ENCODE results near the gene UNC5A. TPM values are rescaled to one million over a fixed set of nuclear protein-coding genes. Genes with fewer than 3 reads are reported as not detected.

Gene UNC5A
- total RNA-seq, 1 donor from 2014 or later = 0.05 TPM

DNA sequence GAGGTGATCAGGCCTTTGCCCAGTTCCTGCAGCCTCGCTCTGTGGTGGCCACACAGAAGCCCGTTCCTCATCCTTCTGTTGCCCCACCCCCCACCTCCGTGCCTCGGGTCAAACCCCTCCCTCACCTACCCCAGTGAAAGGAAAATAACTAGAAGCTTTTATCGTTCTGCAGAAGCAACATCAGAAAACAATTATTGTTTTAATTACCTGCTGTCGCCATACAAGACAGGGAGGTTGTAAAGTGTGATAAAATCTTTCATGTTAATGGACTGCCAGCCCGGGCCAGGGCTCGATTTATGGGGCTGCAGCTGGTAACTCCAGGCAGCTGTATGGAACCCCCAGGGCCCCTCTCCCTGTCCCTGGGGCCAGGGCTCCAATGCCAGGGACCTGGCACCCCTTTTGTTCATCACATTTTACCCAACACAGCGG lies 20.6 kb downstream of the UNC5A start:
- DNase-seq (no peak), ATAC-seq (ENCODE audit: poor library complexity) (no peak)
- intact Hi-C loops (cut with DNase I) = no loop called here

- intact Hi-C loops (cut with DNase I) = no loop called here
- ATAC-seq (ENCODE audit: poor library complexity) (no peak), DNase-seq (no peak)
These were observed 21.1 kb downstream of the UNC5A start for GRCh38 chr5:176831425-176831824.

DNA sequence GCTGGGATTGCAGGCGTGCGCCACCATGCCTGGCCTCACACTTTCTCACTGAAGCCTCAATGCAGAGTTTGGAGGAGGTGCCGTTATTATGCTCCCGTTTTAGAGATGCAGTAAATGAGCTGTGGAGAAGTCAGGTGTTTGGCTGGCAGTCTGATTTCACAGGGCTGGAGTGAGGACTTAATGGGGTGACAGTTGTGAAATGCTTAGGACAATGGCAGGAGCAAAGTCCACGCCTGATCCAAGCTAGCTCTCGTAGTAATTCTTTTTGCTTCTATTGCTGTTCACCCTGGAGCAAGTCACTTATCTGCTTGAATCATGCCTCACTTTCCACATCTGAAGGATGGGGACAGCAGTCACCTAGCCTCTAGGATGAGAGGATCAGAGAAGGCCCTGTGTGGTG lies 21.8 kb downstream of the UNC5A start:
- ATAC-seq (ENCODE audit: poor library complexity) (no peak), DNase-seq (no peak)
- intact Hi-C loops (cut with DNase I) = no loop called here

GRCh38 chr5:176833286-176833685 lies 22.9 kb downstream of the UNC5A start:
- intact Hi-C loops (cut with DNase I) = no loop called here
- ATAC-seq (ENCODE audit: poor library complexity) (no peak), DNase-seq (no peak)

DNA sequence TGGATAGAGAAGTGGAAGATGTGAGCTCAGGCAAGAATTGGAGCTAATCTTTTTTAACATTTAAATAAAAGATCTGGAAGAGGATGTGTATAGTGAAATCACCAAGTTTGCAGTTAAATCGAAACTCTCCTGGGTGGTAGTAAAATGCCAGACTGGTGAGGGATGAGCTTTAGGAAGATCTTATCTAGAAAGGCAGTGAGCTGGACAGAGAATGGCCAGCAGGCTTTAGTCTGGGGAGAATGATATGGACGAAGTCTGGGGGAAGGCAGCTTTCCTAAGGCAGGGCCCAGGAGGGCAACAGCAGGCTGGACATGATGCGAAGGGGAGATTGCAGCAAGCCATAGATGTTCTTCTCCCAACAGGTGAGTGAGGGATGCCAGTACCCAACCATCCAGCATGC lies 25.6 kb downstream of the UNC5A start:
- intact Hi-C loops (cut with DNase I) = no loop called here
- ATAC-seq (ENCODE audit: poor library complexity) = no peak
- DNase-seq = no peak

- intact Hi-C loops (cut with DNase I) = no loop called here
- ATAC-seq (ENCODE audit: poor library complexity) = no peak
These were observed 26.7 kb downstream of the UNC5A start for GRCh38 chr5:176836811-176837706.

DNA sequence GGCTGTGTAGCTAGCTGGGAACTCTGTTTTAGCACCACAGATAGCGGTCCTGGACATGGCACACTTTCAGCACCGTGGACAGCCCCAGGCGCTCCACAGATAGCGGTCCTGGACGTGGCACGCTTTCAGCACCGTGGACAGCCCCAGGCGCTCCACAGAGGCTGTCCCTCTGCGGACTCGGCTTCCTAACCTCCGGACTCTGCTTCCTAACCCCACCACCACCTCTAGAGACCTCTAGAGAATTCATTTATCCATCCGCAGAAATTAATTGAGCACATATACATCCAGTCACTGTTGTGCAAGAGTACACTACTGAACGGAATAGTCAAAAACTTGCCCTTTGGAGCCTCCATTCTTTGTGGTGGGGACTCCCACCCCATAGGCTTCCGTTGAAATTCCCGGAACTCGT lies 27.4 kb downstream of the UNC5A start:
- intact Hi-C loops (cut with DNase I) = no loop called here
- ATAC-seq (ENCODE audit: poor library complexity) = peak; percentile 96
- peak; percentile 93 for DNase-seq

More at GRCh38 chr5:176836811-176837706, 26.7 kb downstream of the UNC5A start:
- DNase-seq = no peak

GRCh38 chr5:176843673-176844072 lies 33.3 kb downstream of the UNC5A start:
- intact Hi-C loops (cut with DNase I) = no loop called here
- DNase-seq (no peak), ATAC-seq (ENCODE audit: poor library complexity) (no peak)

DNA sequence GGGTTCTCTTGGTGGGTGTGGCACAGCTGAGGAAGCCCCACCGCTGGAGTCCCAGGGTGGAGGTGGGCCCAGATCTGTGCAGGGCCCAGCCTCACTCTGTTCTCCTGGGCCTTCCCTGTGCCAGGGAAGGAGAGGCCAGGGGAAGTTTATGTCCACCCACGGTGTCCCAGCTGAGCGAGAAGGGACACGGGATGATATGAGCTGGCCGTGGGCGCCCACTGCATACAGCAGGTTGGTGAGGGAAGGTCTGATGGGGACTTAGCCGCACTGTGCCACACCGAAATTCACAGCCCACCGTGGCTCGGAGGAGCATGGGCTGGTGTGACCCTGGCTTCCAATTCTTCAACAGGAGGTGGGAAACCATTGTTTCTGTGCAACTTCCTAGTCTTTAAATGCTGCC lies 33.9 kb downstream of the UNC5A start:
- DNase-seq = no peak
- intact Hi-C loops (cut with DNase I) = no loop called here
- no peak for ATAC-seq (ENCODE audit: poor library complexity)

DNA sequence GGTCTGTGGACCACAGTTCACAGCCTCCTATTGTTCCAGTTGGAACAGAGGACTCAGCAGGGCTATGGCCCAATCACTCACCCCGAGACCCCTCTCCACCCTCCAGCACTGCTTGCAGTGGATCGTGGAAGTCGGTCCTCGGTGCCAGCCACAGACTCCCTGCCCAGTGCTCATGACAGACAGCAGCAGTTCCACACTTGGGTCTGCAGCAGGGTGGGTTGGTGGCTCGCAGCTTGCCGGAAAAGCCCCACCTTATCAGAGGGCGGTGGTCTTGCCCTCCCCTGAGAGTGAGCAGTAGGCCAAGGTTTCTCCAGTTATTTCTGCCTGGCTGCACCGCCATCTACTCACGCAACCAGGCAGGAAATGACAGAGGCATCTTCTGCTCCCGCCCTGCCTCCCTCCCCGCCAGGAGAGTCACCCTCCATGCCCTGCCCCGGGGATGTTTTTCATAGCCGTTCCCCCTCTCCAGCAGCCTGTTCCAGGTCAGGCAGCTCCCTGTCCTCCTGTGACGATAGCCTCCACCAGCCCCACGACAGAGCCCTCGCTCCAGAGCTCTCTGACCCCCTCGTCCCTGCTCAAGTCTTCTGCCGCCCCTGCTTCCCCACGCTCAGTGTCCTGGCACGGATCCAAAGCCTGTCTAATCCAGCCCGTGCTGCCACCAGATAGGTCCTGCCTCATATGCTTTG lies 34.5 kb downstream of the UNC5A start:
- DNase-seq = no peak
- ATAC-seq (ENCODE audit: poor library complexity) = no peak
- intact Hi-C loops (cut with DNase I) = no loop called here

DNA sequence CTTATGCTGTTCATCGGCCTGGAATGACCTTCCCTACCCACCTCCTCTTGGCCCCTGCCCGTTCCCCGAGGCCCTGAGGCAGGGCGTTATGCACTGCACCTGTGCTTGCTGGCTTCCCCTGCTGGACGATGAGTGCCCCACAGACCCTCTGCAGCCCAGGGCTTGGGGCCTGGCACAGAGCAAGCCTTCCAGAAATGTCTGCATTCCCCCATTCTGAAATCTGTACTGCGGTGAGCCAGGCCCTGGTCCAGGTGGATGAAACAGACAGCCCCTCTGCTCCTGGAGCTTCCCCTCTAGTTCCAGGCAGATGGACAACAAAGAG lies 35.0 kb downstream of the UNC5A start:
- ATAC-seq (ENCODE audit: poor library complexity) (no peak), DNase-seq (no peak)
- intact Hi-C loops (cut with DNase I) = no loop called here

DNA sequence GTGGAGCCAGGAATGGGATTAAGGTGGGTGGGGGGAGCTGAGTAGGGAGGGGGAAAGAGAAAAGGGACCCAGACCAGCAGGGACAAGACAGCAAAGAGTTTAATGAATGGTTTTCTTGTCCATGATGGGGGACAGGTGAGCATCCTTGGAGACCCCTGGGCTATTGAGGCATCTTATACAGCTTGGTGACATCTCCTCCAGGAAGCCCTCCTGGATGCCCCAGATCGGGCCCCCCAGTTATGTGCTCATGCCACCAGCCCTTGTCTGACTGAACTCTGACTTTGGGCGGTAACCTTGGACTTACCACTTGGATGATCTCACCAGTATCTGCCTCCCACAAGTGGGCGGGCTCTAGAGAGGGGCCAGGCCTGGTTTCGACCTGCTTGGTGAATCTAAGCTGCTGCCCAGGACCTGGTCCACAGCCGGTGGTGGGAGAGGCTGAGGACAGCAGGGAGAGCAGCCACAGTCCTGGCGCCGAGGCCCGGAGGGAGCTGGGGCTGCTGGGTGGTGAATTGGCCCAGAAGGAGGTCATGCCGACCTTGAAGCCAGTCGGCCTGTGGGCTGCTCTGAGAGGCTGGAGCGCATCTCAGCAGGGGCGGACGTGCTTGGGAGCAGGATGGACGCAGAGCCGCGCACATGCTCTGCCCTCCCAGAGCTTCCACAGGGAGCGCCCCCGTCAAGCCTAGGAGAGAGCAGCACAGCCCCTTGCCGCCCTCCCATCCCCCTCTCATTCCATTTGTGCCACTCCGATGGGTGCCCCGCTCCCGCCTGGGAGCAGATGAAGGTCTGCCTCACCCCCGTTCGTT lies 36.2 kb downstream of the UNC5A start:
- DNase-seq (no peak), ATAC-seq (ENCODE audit: poor library complexity) (no peak)
- intact Hi-C loops (cut with DNase I) = no loop called here

GRCh38 chr5:176847148-176847547 lies 36.8 kb downstream of the UNC5A start:
- DNase-seq = no peak
- intact Hi-C loops (cut with DNase I) = no loop called here
- ATAC-seq (ENCODE audit: poor library complexity) = no peak

DNA sequence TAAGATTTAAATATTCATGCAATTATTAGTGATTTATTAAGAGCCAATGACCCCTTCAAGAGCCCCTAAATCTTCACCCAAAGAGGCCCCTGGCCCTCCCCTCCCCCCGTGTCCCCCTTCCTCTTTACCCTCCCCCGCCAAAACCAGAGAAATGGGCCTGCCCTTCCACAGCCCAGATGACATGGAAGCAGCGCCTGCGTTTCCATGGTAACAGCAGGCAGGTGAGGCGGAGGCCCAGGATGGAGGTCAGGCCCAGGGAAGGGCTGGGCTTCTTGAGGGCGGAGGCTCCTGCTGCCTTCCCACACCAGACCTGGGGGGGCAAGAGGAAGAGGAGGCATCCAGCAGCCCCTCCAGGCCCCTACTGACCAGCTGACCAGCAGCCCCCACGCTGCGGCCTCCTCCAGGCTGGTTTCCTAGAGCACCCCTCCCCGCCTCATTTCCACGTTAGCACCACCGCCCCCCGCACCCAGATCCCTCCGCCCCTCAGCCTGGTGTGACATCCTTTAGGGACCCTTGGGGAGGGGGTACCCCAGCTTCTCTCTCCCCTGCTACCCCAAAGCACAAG lies 37.4 kb downstream of the UNC5A start:
- ATAC-seq (ENCODE audit: poor library complexity) = no peak
- DNase-seq = no peak
- intact Hi-C loops (cut with DNase I) = no loop called here

DNA sequence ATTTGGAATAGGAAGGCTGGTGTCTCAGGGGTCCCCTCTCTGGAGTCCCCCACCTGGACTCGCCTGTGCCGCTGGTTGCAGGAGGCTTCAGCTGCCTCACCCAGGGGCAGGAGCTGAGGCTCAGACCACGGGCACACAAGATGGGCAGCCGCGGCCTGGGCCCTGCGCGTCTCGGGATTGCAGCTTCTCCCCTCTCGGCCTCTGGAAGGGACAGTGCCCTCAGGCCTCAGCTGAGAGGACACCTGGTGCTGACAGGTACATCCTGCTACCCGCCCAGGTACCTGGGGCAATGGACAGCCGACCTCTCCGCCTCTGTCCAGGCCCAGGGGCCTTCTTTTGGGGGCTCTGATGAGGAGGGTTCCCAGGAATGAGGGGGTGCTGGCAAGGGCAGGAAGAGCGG lies 38.3 kb downstream of the UNC5A start:
- no peak for ATAC-seq (ENCODE audit: poor library complexity)
- intact Hi-C loops (cut with DNase I) = no loop called here
- no peak for DNase-seq

DNA sequence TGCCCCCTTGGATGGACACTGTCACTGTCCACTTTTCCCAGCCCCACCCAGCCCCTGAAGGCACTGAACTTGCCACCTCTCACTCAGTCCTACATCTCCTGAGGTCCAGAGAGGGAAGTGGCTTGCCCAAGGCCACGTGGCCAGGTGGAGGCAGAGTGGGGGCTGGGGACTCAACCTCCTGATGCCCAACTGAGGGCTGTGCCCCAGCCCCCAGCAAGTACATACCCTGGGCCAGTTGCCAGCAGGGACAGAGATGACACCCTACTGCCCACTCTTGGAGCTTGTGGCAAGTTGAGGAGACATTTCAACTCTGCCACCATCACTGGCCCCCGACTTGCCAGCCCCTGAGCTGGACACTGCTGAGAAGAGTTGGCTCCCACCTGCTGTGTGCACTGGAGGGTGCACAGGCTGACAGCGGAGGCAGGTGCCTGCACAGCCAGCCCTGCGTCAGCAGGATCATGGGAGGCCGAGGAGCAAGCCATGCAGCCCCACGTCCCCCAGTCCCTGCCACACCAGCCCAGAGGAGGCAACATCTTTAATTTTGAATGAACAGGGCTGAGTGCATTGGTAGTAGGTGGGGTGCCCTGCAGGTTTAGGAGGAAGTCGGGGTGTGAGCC lies 39.4 kb downstream of the UNC5A start:
- intact Hi-C loops (cut with DNase I) = no loop called here
- peak; percentile 8 for DNase-seq
- no peak for ATAC-seq (ENCODE audit: poor library complexity)

- DNase-seq (no peak), ATAC-seq (ENCODE audit: poor library complexity) (no peak)
- intact Hi-C loops (cut with DNase I) = no loop called here
These were observed 40.2 kb downstream of the UNC5A start for GRCh38 chr5:176850371-176851245.

DNA sequence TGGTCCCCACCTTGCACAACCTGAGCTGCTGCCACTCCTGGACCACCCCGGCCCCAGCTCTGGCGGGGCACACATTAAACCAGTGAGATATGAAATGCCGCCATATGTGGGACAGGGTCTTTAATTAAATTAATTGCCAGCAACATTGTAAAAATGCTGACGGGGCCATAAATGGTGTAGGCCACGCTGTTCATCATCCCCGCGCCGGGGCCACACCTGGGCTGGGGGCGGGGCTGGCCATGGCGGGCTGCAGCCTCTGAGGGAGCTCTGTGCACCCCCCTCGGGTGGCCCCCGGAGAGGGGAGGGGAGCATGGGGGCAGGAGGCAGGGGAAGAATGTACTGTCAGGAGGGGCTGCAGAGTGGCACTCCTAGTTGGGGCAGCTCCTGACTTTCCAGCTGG lies 41.0 kb downstream of the UNC5A start:
- ATAC-seq (ENCODE audit: poor library complexity) (no peak), DNase-seq (no peak)
- intact Hi-C loops (cut with DNase I) = no loop called here

Measured in Right ventricle myocardium superior (tissue), 1 donor.